Left cardiac atrium (tissue), 4 donors: ENCODE results near the gene NEK8. TPM values are rescaled to one million over a fixed set of nuclear protein-coding genes. Genes with fewer than 3 reads are reported as not detected.
A peak's percentile ranks its signal among the peaks of the same experiment; 100 is the strongest.

Source experiments
- ATAC-seq, 2 donors: fragments of 200-7000 bp; cut with Tn5 transposase; one replicate each; pipeline ENCODE4 v1.9.1; 2020; ENCODE audit warnings: mild to moderate bottlenecking in 2 of 2, moderate library complexity in 2 of 2
- DNase-seq: peaks from one replicate; pipeline ENCODE4 v3.0.0-alpha.2; 2020
- intact Hi-C, 2 donors: fragments of 100-400 bp; cut with DNase I; formaldehyde crosslinking; loops; one replicate each; pipeline versions ENCODE4 v1.14.1 to v1.15.1; 2022 to 2023
- long read RNA-seq: library from polyadenylated mRNA; unstranded; transcript quantifications from one replicate; pipeline ENCODE4 v2.0.0, GENCODE V29; 2021
- total RNA-seq, 2 donors: library from RNA; stranded (reverse); fragmentation: NEBNext Ultra II Directional; extraction: Animal tissue kit (Norgen Biotek cat#: 25700); gene quantifications; one replicate each; pipeline ENCODE4 v1.2.1, GENCODE V29; 2021
- donor health status: DM: no; HTN: yes; CAD: no.
- donor health status: DM: no; HTN: yes; CAD: no; lungs with severe emphysema.
- donor health status: DM: yes; HTN: yes; CAD: no.
- donor health status: Dilated cardiomyopathy.

The NEK8 gene
- 1 to 10 TPM in 1 of 2 donors, under 1 TPM in 1; 0.85 to 1.3 TPM for total RNA-seq
- long read RNA-seq, partial matches to known transcripts, result 0 of 1 reads
- long read RNA-seq, other reads (novel, unspliced or antisense), result 1 of 1 reads

- intact Hi-C loops, result loop anchor here in 1 of 2 donors (5.0 kb wide), 1 partner anchor 219 kb away; no protein-coding TSS in a partner anchor
- DNase-seq, result peak; percentile 95
- peak; percentile 75 to 80 for ATAC-seq
Observed at GRCh38 chr17:28728364-28729200, at the start of gene NEK8. Gene NEK8 (plus strand): TSS chr17:28728788. CDS start chr17:28728814, 26 bp downstream.

GRCh38 chr17:28682655-28683054 lies 45.9 kb upstream of the NEK8 start:
- intact Hi-C loops, result no loop called here

GRCh38 chr17:28684963-28685362 lies 43.6 kb upstream of the NEK8 start:
- peak; percentile 34 for DNase-seq
- intact Hi-C loops, result no loop called here
- ATAC-seq, result peak; percentile 55 to 74

More at GRCh38 chr17:28682655-28683054, 45.9 kb upstream of the NEK8 start:
- DNase-seq, result no peak
- ATAC-seq, result no peak

GRCh38 chr17:28685366-28685765 lies 43.2 kb upstream of the NEK8 start:
- intact Hi-C loops, result no loop called here
- no peak for ATAC-seq
- no peak for DNase-seq

- DNase-seq (no peak), ATAC-seq (no peak)
- intact Hi-C loops, result no loop called here
Observed at GRCh38 chr17:28686296-28686695, 42.3 kb upstream of the NEK8 start.

GRCh38 chr17:28688481-28688880 lies 40.1 kb upstream of the NEK8 start:
- no peak for ATAC-seq
- no peak for DNase-seq
- intact Hi-C loops, result no loop called here

GRCh38 chr17:28689011-28689410 lies 39.6 kb upstream of the NEK8 start:
- DNase-seq, result no peak
- intact Hi-C loops, result no loop called here
- no peak for ATAC-seq

GRCh38 chr17:28693869-28694268 lies 34.7 kb upstream of the NEK8 start:
- intact Hi-C loops, result no loop called here
- ATAC-seq (no peak), DNase-seq (no peak)

GRCh38 chr17:28698253-28698941 lies 30.2 kb upstream of the NEK8 start:
- ATAC-seq (no peak), DNase-seq (no peak)
- intact Hi-C loops, result no loop called here

GRCh38 chr17:28700278-28700677 lies 28.3 kb upstream of the NEK8 start:
- DNase-seq, result no peak
- intact Hi-C loops, result no loop called here
- no peak for ATAC-seq

- intact Hi-C loops, result no loop called here
- DNase-seq, result no peak
- no peak for ATAC-seq
Observed at GRCh38 chr17:28700830-28701492, 27.6 kb upstream of the NEK8 start.

- ATAC-seq, result no peak
- DNase-seq, result no peak
- intact Hi-C loops, result no loop called here
Observed at GRCh38 chr17:28702026-28702751, 26.4 kb upstream of the NEK8 start.

GRCh38 chr17:28702752-28703150 lies 25.8 kb upstream of the NEK8 start:
- DNase-seq, result no peak
- intact Hi-C loops, result no loop called here
- ATAC-seq, result no peak

- intact Hi-C loops, result no loop called here
- ATAC-seq (no peak), DNase-seq (no peak)
Observed at GRCh38 chr17:28703552-28704218, 24.9 kb upstream of the NEK8 start.

GRCh38 chr17:28704219-28704858 lies 24.2 kb upstream of the NEK8 start:
- intact Hi-C loops, result no loop called here
- ATAC-seq (no peak), DNase-seq (no peak)

- DNase-seq (no peak), ATAC-seq (no peak)
- intact Hi-C loops, result no loop called here
Observed at GRCh38 chr17:28705074-28705659, 23.4 kb upstream of the NEK8 start.

- no peak for ATAC-seq
- intact Hi-C loops, result no loop called here
- no peak for DNase-seq
Observed at GRCh38 chr17:28705728-28706334, 22.8 kb upstream of the NEK8 start.
